ENCODE measurements around the gene CDK12.
"Not testable (repeated sequence)": the region's sequence is repeated elsewhere in the genome, so short reads cannot be mapped to it uniquely, and the experiment has no call there.

Gene CDK12

DNA sequence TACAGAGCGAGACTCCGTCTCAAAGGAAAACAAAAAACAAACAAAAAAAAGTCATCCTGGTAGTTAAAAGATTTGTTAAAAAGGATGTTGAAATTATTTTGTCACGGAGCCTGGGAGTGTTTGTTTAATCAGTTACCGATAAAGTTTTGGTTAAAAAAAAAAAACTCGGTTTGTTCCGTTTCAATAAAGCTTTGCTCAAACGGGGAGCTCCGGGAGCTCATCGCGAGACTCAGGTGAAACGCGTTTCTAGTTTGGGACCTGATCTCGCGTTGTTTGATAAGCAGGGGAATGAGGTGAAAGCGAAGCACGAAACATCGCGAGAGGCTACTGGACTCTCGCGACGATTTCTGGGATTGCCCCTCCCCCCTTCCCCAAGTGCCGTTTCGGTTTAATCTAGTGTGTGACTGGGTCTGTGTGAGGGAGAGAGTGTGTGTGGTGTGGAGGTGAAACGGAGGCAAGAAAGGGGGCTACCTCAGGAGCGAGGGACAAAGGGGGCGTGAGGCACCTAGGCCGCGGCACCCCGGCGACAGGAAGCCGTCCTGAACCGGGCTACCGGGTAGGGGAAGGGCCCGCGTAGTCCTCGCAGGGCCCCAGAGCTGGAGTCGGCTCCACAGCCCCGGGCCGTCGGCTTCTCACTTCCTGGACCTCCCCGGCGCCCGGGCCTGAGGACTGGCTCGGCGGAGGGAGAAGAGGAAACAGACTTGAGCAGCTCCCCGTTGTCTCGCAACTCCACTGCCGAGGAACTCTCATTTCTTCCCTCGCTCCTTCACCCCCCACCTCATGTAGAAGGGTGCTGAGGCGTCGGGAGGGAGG lies at the start of gene CDK12:
CDK12 (plus strand) TSS at position 374 of the 813 bp plus-strand sequence. CDS start 586 bp downstream, outside the sequence.
- peak; percentile 97 for DNase-seq

DNA sequence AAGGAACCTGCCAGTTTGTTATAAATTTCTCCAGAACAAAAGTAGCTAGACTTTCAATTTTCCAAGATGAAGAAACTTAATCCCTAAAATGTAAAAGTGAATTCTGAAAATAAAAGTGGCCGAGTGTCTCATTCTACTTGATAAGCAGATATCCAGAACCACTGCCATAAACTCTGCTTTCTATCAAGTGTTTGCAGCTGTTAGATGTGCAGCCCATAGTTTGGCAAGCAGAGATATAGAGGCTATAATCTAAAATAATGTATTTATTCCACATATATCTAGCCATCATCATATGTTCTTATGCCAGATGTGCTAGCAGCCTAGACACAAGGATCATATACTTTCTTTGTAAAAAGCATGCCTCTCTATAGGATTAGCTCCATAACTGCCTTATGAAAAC lies 45.1 kb upstream of the CDK12 start:
- DNase-seq: no peak

DNA sequence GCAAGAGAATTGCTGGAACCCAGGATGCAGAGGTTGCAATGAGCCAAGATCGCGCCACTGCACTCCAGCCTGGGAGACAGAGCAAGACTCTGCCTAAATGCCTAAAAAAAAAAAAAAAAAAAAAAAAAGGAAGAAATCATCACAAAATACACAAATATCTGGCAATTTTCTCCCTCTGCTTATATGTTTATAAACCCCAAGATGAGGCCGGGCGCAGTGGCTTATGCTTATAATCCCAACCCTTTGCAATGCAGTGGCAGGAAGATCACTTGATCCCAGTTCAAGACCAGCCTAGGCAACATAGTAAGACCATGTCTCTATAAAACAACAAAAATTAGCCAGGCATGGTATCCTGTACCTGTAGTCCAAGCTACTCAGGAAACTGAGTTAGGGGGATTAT lies 31.7 kb upstream of the CDK12 start:
- DNase-seq: no peak

DNA sequence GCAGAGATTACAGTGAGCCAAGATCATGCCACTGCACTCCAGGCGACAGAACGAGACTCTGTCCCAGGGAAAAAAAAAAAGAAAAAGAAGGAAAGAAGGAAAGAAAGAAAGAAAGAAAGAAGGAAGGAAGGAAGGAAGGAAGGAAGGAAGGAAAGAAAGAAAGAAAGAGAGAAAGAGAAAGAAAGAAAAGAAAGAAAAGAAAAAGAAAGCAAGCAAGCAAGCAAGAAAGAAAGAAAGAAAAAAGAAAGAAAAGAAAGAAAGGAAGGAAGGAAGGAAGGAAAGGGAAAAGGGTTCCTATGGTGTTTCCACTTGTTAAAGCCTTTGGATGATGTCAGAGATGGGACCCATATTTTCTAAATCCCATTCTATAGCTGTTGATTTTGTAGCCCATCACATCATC lies 21.4 kb upstream of the CDK12 start:
- not testable (repeated sequence) for DNase-seq

DNA sequence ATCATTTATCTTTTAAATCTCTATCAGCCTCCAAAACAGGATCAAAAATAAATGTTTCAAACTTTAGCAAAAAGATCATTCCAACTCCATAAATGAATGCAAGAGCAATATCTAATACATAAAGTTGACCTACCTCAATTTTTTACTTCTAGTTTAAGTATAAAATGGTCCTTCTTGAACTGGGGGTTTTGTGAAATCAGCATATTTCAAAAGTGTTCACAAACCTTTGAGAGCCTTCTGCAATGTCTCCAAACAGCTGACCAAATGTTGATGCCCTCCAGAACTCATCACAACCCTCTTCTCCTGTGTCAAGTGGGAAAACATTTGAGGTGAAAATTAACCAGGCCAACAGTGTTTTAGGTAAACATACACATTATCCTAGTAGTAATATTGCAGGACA lies 18.0 kb upstream of the CDK12 start:
- no peak for DNase-seq

DNA sequence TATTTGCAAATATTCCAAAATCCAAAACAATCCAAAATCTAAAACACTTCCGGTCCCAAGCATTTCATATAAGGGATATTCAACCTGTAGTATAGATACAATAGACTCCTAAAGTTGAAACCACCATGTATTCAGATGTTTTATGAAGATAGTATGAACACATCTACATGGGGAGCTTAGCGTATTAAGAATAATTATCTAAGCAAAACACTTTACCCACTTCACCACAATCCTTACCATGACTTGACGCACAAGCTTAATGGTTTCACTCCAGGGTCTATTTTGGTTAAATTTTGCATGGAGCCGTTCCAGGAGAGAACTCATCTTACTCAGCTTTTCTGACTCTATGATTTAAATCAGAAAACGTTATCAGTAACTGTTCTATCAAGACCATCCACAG lies 13.7 kb upstream of the CDK12 start:
- DNase-seq: no peak

DNA sequence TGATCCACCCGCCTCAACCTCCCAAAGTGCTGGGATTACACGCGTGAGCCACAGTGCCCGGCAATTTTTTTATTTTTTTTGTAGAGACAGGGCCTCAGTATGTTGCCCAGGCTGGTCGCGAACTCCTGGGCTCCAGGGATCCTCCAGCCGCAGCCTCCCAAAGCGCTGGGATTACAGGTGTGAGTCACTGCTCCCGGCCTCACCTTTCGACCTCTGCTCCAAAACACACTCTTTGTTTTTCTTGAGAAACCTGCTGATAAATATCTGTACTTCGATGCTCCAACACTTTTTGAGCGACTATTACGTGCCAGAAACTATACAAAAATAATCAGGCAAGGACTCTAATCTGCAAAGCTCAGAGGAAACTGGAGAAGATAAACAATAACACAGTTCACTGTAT lies 11.2 kb upstream of the CDK12 start:
- no peak for DNase-seq

DNA sequence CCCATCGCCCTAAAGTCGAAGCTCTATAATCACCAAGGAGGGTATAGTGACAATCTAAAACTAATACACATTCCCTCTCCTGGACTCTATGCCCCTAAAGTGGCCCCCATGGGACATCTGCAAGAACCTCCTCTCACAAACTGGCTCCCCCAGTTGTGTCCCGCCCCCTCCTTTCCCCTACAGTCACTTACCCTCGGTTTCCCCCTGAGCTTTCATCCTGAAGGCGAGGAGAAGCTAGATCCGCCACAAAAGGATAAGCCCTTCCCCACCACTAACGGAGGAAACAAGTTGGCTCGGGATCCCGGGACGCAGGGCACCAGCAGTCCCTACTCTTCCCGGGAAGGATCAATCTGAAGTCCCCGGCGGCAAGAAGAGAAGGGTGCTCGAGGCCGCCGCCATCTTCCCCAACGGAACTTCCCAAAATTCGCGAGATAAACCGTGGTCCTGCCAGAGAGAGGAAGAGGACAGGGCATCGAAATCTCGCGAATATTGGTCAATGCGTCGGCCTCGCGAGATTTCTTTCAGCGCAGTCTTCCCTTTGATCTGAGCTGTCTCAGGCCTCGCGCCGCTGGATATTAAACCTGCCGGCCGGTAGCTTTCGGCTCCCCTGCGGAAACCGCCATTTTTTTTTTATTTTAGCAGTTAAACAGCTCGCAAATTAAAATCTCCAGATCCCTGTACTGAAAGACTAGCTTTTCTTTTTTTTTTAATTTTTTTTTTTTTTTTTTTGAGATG lies 10.3 kb upstream of the CDK12 start, which contains the start of gene MED1:
MED1 (minus strand) TSS at position 417 of the 735 bp plus-strand sequence; CDS start at position 216, 201 bp downstream.
- DNase-seq: peak; percentile 96

DNA sequence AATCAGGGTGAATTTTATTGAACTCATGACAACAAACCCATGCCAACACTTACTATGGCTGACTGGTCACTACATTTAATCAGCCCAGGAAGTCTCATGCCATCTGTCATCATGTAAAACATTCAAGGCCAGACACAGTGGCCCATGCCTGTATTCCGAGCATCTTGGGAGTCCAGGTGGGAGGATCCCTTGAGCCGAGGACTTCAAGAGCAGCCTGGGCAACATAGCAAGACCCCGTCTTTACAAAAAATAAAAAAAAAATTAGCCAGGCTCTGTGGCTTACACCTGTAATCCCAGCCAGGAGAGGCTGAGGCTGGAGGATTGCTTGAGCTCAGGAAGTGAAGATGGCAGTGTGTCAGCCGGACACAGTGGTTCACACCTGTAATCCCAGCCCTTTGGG lies 5.4 kb upstream of the CDK12 start:
- DNase-seq: no peak

DNA sequence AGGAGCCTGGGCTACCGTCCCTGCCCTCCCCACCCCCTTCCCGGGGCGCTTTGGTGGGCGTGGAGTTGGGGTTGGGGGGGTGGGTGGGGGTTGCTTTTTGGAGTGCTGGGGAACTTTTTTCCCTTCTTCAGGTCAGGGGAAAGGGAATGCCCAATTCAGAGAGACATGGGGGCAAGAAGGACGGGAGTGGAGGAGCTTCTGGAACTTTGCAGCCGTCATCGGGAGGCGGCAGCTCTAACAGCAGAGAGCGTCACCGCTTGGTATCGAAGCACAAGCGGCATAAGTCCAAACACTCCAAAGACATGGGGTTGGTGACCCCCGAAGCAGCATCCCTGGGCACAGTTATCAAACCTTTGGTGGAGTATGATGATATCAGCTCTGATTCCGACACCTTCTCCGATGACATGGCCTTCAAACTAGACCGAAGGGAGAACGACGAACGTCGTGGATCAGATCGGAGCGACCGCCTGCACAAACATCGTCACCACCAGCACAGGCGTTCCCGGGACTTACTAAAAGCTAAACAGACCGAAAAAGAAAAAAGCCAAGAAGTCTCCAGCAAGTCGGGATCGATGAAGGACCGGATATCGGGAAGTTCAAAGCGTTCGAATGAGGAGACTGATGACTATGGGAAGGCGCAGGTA lies 762 bp downstream of the CDK12 start:
- DNase-seq: no peak

DNA sequence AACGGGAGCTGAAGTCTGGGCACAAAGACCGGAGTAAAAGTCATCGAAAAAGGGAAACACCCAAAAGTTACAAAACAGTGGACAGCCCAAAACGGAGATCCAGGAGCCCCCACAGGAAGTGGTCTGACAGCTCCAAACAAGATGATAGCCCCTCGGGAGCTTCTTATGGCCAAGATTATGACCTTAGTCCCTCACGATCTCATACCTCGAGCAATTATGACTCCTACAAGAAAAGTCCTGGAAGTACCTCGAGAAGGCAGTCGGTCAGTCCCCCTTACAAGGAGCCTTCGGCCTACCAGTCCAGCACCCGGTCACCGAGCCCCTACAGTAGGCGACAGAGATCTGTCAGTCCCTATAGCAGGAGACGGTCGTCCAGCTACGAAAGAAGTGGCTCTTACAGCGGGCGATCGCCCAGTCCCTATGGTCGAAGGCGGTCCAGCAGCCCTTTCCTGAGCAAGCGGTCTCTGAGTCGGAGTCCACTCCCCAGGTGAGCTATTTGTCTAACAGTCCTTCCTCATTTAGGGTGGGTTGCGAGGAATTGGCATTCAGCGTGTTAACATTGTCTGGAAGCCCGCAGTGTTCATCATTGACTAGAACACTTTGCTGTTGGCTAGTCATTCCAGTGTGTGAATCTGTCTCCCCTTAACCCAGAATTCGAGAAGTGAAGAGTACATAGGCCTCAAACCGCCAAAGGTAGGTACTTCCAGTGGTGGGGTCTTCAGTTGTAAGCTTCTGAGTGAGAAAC lies 1.5 kb downstream of the CDK12 start:
- DNase-seq: no peak

DNA sequence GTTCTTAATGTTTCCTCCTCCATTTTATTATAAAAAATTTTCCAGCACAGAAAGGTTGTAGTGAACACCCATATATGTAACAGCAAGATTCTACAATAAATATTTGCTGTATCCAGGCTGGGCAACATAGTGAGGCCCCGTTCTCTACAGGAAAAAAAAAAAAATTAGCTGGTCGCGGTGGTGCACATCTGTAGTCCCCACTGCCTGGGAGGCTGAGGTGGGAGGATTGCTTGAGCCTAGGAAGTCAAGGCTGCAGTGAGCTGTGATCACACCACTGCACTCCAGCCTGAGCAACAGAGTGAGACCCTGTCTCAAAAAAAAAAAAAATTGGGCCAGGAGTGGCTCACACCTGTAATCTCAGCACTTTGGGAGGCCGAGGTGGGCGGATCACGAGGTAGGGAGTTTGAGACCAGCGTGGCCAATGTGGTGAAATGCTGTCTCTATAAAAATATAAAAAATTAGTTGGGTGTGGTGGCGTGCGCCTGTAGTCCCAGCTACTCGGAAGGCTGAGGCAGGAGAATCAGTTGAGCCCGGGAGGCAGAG lies 3.4 kb downstream of the CDK12 start:
- not testable (repeated sequence) for DNase-seq

DNA sequence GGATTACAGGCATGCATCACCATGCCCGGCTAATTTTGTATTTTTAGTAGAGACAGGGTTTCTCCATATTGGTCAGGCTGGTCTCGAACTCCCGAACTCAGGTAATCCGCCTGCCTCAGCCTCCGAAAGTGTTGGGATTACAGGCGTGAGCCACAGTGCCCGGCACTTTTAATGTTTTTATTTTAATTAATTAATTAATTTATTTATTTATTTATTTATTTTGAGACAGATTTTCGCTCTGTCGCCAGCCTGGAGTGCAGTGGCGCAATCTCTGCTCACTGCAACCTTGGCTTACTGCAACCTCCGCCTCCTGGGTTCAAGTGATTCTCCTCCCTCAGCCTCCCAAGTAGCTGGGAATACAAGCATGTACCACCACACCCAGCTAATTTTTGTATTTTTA lies 7.3 kb downstream of the CDK12 start:
- not testable (repeated sequence) for DNase-seq

DNA sequence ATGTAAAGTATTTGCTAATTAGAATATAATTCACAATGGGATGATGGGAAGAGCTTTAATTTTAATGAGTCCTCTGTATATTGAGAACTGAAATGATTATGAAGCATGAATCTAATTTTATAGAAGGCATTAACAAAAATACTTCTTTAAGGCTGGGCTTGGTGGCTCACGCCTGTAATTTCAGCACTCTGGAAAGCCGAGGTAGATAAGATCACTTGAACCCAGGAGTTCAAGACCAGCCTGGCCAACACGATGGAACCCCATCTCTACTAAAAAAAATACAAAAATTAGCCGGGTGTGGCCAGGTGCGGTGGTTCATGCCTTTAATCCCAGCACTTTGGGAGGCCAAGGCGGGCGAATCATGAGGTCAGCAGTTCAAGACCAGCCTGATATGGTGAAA lies 12.0 kb downstream of the CDK12 start:
- DNase-seq: no peak

DNA sequence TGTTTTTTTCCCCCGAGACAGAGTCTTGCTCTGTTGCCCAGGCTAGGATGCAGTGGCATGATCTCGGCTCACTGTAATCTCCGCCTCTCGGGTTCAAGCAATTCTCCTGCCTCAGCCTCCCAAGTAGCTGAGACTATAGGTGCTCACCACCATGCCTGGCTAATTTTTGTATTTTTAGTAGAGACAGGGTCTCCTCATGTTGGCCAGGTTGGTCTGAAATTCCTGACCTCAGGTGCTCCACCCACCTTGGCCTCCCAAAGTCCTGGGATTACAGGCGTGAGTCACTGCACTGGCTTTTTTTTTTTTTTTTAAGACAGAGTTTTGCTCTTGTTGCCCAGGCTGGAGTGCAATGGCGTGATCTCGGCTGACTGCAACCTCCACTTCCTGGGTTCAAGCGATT lies 18.3 kb downstream of the CDK12 start:
- DNase-seq: not testable (repeated sequence)

DNA sequence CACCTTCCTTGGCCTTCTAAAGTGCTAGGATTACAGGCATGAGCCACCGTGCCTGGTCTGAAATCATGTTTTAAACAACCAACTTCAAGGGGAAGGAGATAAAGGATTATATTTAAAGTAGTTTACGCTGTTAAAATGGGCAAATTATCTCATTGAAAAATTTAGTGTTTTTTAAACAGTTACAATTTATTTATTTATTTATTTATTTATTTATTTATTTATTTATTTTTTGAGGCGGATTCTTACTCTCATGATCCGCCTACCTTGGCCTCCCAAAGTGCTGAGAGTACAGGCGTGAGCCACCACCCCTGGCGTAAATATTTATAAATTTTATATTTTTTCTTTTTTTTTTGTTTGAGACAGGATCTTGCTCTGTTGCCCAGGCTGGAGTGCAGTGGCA lies 22.2 kb downstream of the CDK12 start:
- DNase-seq: no peak

DNA sequence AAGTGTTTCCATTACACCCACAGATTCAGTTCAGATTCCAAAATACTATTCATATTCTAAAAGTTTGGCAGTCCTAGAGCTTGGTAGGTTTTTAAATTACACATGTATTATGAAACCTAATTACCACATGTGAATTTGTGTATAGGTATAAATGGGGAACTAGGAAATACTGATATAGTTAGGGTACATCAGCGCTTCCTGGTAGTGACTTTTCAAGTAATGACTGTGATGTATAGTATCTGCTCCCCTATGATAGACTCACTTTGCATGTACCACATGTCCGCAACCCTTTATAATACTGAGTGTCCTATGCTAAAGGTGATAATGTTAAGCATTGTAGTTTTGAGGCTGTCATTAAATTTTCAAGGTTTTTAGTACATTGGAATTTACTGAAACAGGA lies 22.9 kb downstream of the CDK12 start:
- no peak for DNase-seq

DNA sequence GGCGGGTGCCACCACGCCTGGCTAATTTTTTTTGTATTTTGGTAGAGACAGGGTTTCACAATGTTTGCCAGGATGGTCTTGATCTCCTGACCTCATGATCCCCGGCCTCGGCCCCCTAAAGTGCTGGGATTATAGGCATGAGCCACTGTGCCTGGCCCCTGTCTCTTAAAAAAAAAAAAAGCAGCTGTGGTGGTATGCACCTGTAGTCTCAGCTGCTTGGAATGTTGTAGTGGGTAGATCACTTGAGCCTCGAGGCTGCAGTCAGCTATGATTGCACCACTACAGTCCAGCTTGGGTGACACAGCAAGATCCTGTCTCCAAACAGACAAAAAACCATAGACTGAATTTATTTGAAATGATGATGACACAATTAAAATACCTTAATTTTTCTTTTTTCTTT lies 24.3 kb downstream of the CDK12 start:
- DNase-seq: no peak

DNA sequence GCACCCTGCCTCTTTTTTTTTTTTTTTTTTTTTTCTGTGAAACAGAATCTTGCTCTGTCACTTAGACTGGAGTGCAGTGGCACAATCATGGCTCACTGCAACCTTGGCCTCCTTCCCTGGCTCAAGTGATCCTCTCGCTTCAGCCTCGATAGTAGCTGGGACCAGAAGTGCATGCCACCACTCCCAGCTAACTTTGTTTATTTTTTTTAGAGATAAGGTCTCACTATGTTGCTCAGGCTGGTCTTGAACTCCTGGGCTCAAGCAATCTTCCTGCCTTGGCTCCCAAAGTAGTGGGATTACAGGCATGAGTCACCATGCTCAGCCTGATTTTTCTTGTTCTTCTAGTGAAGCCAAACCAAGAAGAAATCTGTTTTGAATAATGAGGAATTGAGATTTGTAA lies 25.0 kb downstream of the CDK12 start:
- DNase-seq: no peak

DNA sequence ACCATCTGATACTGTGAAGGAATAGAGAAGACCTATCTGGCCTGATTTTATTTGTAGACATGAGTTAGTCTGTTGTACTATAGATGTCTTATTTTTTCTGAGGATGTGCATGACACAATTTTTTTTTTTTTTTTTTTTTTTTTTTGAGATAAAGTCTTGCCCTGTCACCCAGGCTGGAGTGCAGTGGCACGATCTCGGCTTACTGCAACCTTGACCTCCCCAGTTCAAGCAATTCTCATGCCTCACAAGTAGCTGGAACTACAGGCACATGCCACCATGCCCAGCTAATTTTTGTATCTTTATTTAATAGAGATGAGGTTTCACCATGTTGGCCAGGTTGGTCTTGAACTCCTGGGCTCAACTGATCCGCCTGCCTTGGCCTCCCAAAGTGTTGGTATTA lies 26.2 kb downstream of the CDK12 start:
- not testable (repeated sequence) for DNase-seq

DNA sequence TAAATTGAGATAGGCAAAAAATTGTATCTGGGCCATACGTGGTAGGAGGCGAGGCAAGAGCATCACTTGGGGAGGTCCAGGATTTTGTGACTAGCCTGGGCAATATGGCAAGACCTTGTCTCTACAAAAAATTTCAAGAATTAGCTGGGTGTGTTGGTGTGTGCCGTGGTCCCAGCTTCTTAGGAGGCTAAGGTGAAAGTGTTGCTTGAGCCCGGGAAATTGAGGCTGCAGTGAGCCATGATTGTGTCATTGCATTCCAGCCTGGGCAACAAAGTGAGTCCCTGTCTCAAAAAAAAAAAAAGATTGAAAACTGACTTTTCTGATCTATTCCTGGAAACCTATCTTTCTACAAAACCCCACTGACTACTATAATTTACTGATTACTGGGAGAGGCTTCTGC lies 26.7 kb downstream of the CDK12 start:
- DNase-seq: no peak

DNA sequence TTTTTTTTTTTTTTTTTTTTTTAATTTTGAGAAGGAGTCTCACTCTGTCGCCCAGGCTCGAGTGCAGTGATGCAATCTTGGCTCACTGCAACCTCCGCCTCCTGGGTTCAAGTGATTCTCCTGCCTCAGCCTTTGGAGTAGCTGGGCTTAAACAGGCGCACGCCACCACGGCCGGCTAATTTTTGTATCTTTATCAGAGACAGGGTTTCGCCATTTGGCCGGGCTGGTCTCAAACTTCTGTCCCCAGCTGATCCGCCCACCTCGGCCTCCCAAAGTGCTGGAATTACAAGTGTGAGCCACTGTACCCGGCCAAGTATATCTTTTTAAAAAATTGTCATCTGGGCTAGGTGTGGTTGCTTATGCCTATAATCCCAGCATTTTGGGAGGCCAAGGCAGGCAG lies 35.6 kb downstream of the CDK12 start:
- not testable (repeated sequence) for DNase-seq

DNA sequence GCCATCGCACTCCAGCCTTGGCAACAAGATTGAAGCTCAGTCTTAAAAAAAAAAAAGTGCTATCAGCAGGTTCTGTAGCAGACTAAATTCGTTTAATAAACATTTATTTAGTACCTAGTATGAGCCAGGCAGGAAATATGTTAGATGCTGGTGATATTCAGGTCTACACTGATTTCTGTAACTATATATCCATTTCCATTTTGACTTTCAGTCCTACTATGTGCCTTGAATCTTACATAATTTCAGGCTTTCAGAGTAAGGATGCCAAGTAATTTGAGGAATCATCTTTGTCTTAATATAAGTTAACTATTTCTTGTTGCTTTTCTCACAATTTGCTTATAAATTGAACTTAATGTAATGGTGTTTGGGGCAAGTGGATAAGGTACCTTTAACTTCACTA lies 46.2 kb downstream of the CDK12 start:
- DNase-seq: no peak

Data from GDM1 (cell line).